GM23338 (cell line): ENCODE results near the gene TCEAL9. TPM values are rescaled to one million over a fixed set of nuclear protein-coding genes. Genes with fewer than 3 reads are reported as not detected.

ENCODE experiments used
- ATAC-seq: fragments of 200-7000 bp; cut with Tn5 transposase; 3 replicates; pipeline ENCODE4 v1.9.1; 2020
- DNase-seq: peaks from one replicate; pipeline ENCODE4 v3.0.0-alpha.2; 2015; ENCODE audit warnings: low spot score
- H2AFZ ChIP-seq: fragments of 200-600 bp; sonication (generic); 2 replicates; pipeline ENCODE4 v1.8.0; 2016; ENCODE audit warnings: antibody characterized with exemption, mild to moderate bottlenecking, moderate library complexity
- H3F3A ChIP-seq: fragments of 200-600 bp; sonication (generic); replicated peaks from 2 replicates; pipeline ENCODE4 v1.8.0; 2017; ENCODE audit warnings: antibody characterized with exemption, mixed run types, low read depth
- H3K27ac ChIP-seq: fragments of 200-600 bp; sonication (generic); 2 replicates; pipeline ENCODE4 v1.6.1; 2016; ENCODE audit warnings: low read depth
- H3K27me3 ChIP-seq: fragments of 200-600 bp; sonication (generic); 2 replicates; pipeline ENCODE4 v1.8.0; 2016; ENCODE audit warnings: mild to moderate bottlenecking, mixed run types, moderate library complexity; ENCODE audit not compliant: insufficient read depth
- H3K36me3 ChIP-seq: fragments of 200-600 bp; sonication (generic); 2 replicates; pipeline ENCODE4 v1.8.0; 2016; ENCODE audit warnings: mild to moderate bottlenecking; ENCODE audit not compliant: insufficient read depth
- H3K4me1 ChIP-seq: fragments of 200-600 bp; sonication (generic); 2 replicates; pipeline ENCODE4 v1.8.0; 2016; ENCODE audit warnings: mild to moderate bottlenecking, moderate library complexity; ENCODE audit not compliant: insufficient read depth
- H3K4me2 ChIP-seq: fragments of 200-600 bp; sonication (generic); 2 replicates; pipeline ENCODE4 v1.7.1; 2017; ENCODE audit warnings: mixed run types
- H3K4me3 ChIP-seq: fragments of 200-600 bp; sonication (generic); 2 replicates; pipeline ENCODE4 v1.6.1; 2016; ENCODE audit warnings: mixed run types
- H3K79me2 ChIP-seq: fragments of 200-600 bp; sonication (generic); replicated peaks from 2 replicates; pipeline ENCODE4 v1.8.0; 2017; ENCODE audit warnings: mild to moderate bottlenecking; ENCODE audit not compliant: insufficient read depth
- H3K9me2 ChIP-seq: fragments of 200-600 bp; sonication (generic); 2 replicates; pipeline ENCODE4 v1.8.0; 2017; ENCODE audit not compliant: insufficient read depth
- H4K20me1 ChIP-seq: fragments of 200-600 bp; sonication (generic); replicated peaks from 2 replicates; pipeline ENCODE4 v1.8.0; 2017; ENCODE audit warnings: mild to moderate bottlenecking; ENCODE audit not compliant: insufficient read depth
- H3K27ac Mint-ChIP-seq: 2 replicates; pipeline ENCODE4 v1.8.0; 2020; ENCODE audit warnings: inconsistent platforms, mild to moderate bottlenecking, moderate library complexity, mixed read lengths
- H3K27me3 Mint-ChIP-seq: 3 replicates; pipeline ENCODE4 v1.8.0; 2022; ENCODE audit warnings: low read depth, mild to moderate bottlenecking, moderate library complexity, mixed read lengths, inconsistent platforms; ENCODE audit not compliant: insufficient read depth, poor library complexity
- H3K36me3 Mint-ChIP-seq: 3 replicates; pipeline ENCODE4 v1.8.0; 2021; ENCODE audit warnings: low read depth, mild to moderate bottlenecking, inconsistent platforms, moderate library complexity, mixed read lengths
- H3K4me1 Mint-ChIP-seq: 3 replicates; pipeline ENCODE4 v1.8.0; 2020; ENCODE audit warnings: mild to moderate bottlenecking, inconsistent platforms, mixed read lengths
- H3K4me3 Mint-ChIP-seq: 3 replicates; pipeline ENCODE4 v1.8.0; 2021; ENCODE audit warnings: moderate library complexity, mild to moderate bottlenecking, inconsistent platforms, mixed read lengths
- H3K9me3 Mint-ChIP-seq: 3 replicates; pipeline ENCODE4 v1.8.0; 2020; ENCODE audit warnings: moderate library complexity, mild to moderate bottlenecking, inconsistent platforms, mixed read lengths
- CREB1 ChIP-seq: fragments of 250-450 bp; sonication (Bioruptor Pico); IDR thresholded peaks from 2 replicates; pipeline ENCODE4 v1.5.0; 2020; ENCODE audit warnings: low read depth, mild to moderate bottlenecking, moderate library complexity
- CTCF ChIP-seq, 2 experiments: fragments of 200-600 bp in 1 of 2; sonication (generic) in 1 of 2; conservative IDR thresholded peaks; 2 replicates each; pipeline versions ENCODE4 v1.5.1 to v1.6.1; 2016 to 2017; ENCODE audit warnings: antibody characterized with exemption in 2 of 2, low read depth in 2 of 2, mild to moderate bottlenecking in 2 of 2, moderate library complexity in 1 of 2
- ETS1 ChIP-seq: IDR thresholded peaks from 2 replicates; pipeline ENCODE4 v1.6.1; 2016; ENCODE audit warnings: antibody characterized with exemption
- EZH2 ChIP-seq: fragments of 200-600 bp; sonication (generic); IDR thresholded peaks from one replicate; pipeline ENCODE4 v1.8.0; 2017; ENCODE audit warnings: antibody characterized with exemption, mild to moderate bottlenecking, low read depth; ENCODE audit not compliant: unreplicated experiment
- EZH2phosphoT487 ChIP-seq: fragments of 200-600 bp; sonication (generic); IDR thresholded peaks from one replicate; pipeline ENCODE4 v1.8.1; 2018; ENCODE audit warnings: antibody characterized with exemption; ENCODE audit not compliant: unreplicated experiment
- JUNB ChIP-seq: IDR thresholded peaks from one replicate; pipeline ENCODE4 v1.6.1; 2016; ENCODE audit warnings: antibody characterized with exemption; ENCODE audit not compliant: unreplicated experiment
- NANOG ChIP-seq: IDR thresholded peaks from 2 replicates; pipeline ENCODE4 v1.6.1; 2016; ENCODE audit warnings: antibody characterized with exemption, borderline replicate concordance
- POLR2AphosphoS5 ChIP-seq: IDR thresholded peaks from 2 replicates; pipeline ENCODE4 v1.6.1; 2016; ENCODE audit warnings: antibody characterized with exemption, low read depth
- REST ChIP-seq: IDR thresholded peaks from one replicate; pipeline ENCODE4 v1.6.1; 2018; ENCODE audit warnings: antibody characterized with exemption; ENCODE audit not compliant: unreplicated experiment
- STAT1 ChIP-seq: IDR thresholded peaks from one replicate; pipeline ENCODE4 v1.6.1; 2016; ENCODE audit warnings: antibody characterized with exemption; ENCODE audit not compliant: unreplicated experiment
- ZNF114 ChIP-seq: fragments of 250-450 bp; sonication (Bioruptor Pico); IDR thresholded peaks from 2 replicates; pipeline ENCODE4 v1.5.0; 2020; ENCODE audit warnings: mild to moderate bottlenecking, moderate library complexity
- ZNF331 ChIP-seq: fragments of 250-450 bp; sonication (Bioruptor Pico); IDR thresholded peaks from 2 replicates; pipeline ENCODE4 v1.5.0; 2020; ENCODE audit warnings: low read depth, mild to moderate bottlenecking, moderate library complexity
- ZNF462 ChIP-seq: fragments of 250-450 bp; sonication (Bioruptor Pico); IDR thresholded peaks from 2 replicates; pipeline ENCODE4 v1.5.0; 2020; ENCODE audit warnings: mild to moderate bottlenecking, moderate library complexity
- polyA plus RNA-seq: library from polyadenylated mRNA; unstranded; fragments of >200 nt; fragmentation: Nextera tagmentation; extraction: Ambion mirVana; gene quantifications from 2 replicates; pipeline ENCODE4 v1.2.1, GENCODE V29; 2016
- total RNA-seq: library from RNA; depleted of rRNA; stranded (reverse); fragments of >200 nt; shearing (Covaris generic); gene quantifications from 2 replicates; pipeline ENCODE4 v1.2.3, GENCODE V29; 2014

The TCEAL9 gene
- total and polyA plus RNA-seq, 2 experiments from 2014 or later: 37.1 to 184 TPM

GRCh38 chrX:103373581-103373980 is 17.3 kb downstream of the TCEAL9 start:
- Histone ChIP-seq H3K79me2 (peaks cover 10% of the 10 kb centered on the region), H3K4me1 (peaks cover 13% of the 10 kb centered on the region), H3K27me3 (no peaks in the 10 kb centered on the region), H3K4me2 (no peak overlapping the region), H3K4me3 (no peak overlapping the region), H3K27ac (no peak overlapping the region), H4K20me1 (no peaks in the 10 kb centered on the region), H3K36me3 (peaks cover 3% of the 10 kb centered on the region; the same call in 1 of the 2 replicates), H3F3A (no peaks in the 10 kb centered on the region), H3K9me2 (no peaks in the 10 kb centered on the region), H2AFZ (no peak overlapping the region)
- DNase-seq (no peak), ATAC-seq (no peak)
- Mint-ChIP-seq H3K4me1 (peaks cover 11% of the 10 kb centered on the region), H3K9me3 (no peaks in the 10 kb centered on the region; the same call in 2 of the 3 replicates), H3K4me3 (no peak overlapping the region), H3K27ac (no peak overlapping the region), H3K27me3 (peaks cover 2% of the 10 kb centered on the region), H3K36me3 (peaks cover 16% of the 10 kb centered on the region)
- no peak for TF ChIP-seq ETS1
- no peak for TF ChIP-seq STAT1
- TF ChIP-seq POLR2AphosphoS5: no peak
- no peak for TF ChIP-seq JUNB
- TF ChIP-seq NANOG: no peak
- TF ChIP-seq ZNF462: no peak
- TF ChIP-seq CREB1 (CRISPR knock-in tag): no peak
- TF ChIP-seq EZH2phosphoT487: no peak
- TF ChIP-seq CTCF (conservative IDR thresholded peaks at IDR 0.05; ENCODE audit: low read depth in 2 of 2): no peak
- TF ChIP-seq ZNF331 (CRISPR knock-in tag): no peak
- TF ChIP-seq ZNF114 (CRISPR knock-in tag): no peak
- no peak for TF ChIP-seq REST
- TF ChIP-seq EZH2: no peak
